NT2/D1 (cell line): ENCODE data around the gene COL11A1.

Experiments used
- DNase-seq: peaks from one replicate; pipeline ENCODE4 v3.0.0-alpha.2; 2011; ENCODE audit warnings: low read depth, low spot score
- H3K27me3 ChIP-seq: 2 replicates; pipeline ENCODE4 v1.6.0; 2011; ENCODE audit warnings: mild to moderate bottlenecking; ENCODE audit not compliant: insufficient read length, insufficient read depth
- H3K36me3 ChIP-seq: 2 replicates; pipeline ENCODE4 v1.6.1; 2011; ENCODE audit warnings: mild to moderate bottlenecking, low read length, mixed read lengths; ENCODE audit not compliant: insufficient read depth, insufficient read length
- H3K4me1 ChIP-seq: 2 replicates; pipeline ENCODE4 v1.5.1; 2011; ENCODE audit not compliant: insufficient read depth, insufficient read length
- H3K4me3 ChIP-seq: 2 replicates; pipeline ENCODE4 v1.5.1; 2011; ENCODE audit warnings: low read depth; ENCODE audit not compliant: insufficient read length
- H3K9ac ChIP-seq: 2 replicates; pipeline ENCODE4 v1.6.0; 2011; ENCODE audit warnings: low read depth; ENCODE audit not compliant: insufficient read length
- H3K9me3 ChIP-seq: 2 replicates; pipeline ENCODE4 v1.5.1; 2011; ENCODE audit warnings: mild to moderate bottlenecking, low read length; ENCODE audit not compliant: insufficient read depth
- SUZ12 ChIP-seq: IDR thresholded peaks from 2 replicates; pipeline ENCODE4 v1.6.1; 2011; ENCODE audit not compliant: insufficient read length, insufficient read depth; ENCODE audit errors: extremely low read depth
- YY1 ChIP-seq: IDR thresholded peaks from 2 replicates; pipeline ENCODE4 v1.6.1; 2011; ENCODE audit not compliant: insufficient read length, insufficient read depth
- ZNF274 ChIP-seq: IDR thresholded peaks from 2 replicates; pipeline ENCODE4 v1.6.1; 2011; ENCODE audit warnings: mild to moderate bottlenecking, low read depth, low read length

COL11A1 gene

DNA sequence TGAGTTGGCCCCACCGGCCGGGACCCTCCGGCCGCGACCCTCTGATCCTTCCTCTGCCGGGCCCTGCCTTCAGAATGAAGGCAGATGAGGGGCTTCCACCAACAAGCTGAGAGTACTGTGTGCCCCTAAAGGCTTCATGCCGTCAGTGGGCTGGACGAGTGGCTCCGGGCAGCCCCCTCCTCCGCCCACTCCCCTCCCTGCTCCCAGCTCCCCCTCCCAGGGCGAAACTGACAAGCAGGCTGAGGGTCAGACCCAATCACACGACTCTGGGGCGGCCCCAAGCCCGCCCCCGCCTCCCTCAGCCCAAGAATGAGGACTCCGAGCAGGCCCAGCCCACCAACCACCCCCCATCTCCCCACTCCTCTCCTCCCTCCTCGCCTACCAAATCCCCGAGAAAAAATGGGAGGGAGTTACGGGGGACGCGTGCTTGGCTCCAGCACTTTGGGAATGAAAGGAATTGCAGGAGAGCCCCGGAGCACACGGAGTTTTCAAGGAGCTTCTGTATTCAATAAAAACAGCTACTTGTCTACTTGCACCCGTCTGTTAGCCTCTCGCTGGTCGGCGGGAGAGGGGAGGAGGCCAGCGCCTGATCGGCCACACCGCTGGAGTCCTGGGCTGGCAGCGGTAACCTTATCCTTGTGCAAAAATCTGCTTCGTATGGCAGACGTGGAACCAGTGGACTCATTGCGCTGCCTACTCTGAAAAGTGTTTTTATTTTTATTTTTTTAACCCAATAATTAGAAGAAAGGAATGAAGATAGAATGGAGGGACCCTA lies at the start of gene COL11A1:
Gene COL11A1 (minus strand): TSS at position 147 of the 775 bp plus-strand sequence. CDS start 344 bp downstream, outside the sequence.
- Histone ChIP-seq H3K4me1 (no peaks in the 10 kb centered on the region), H3K9me3 (no peaks in the 10 kb centered on the region), H3K9ac (peak within 1 kb of the TSS; percentile 77), H3K27me3 (peaks cover 8% of the 10 kb centered on the region), H3K4me3 (peak within 1 kb of the TSS; percentile 84), H3K36me3 (no peaks in the 10 kb centered on the region)
- peak; percentile 74 for DNase-seq
- no peak for TF ChIP-seq SUZ12
- no peak for TF ChIP-seq YY1
- TF ChIP-seq ZNF274: no peak

- H3K9ac ChIP-seq: no peak overlapping the region
- no peak for DNase-seq
- H3K27me3 ChIP-seq: no peaks in the 10 kb centered on the region
- H3K4me3 ChIP-seq: no peak overlapping the region
- no peaks in the 10 kb centered on the region for H3K36me3 ChIP-seq
- TF ChIP-seq SUZ12 (no peak), YY1 (no peak), ZNF274 (no peak)
- H3K9me3 ChIP-seq: no peaks in the 10 kb centered on the region
- no peaks in the 10 kb centered on the region for H3K4me1 ChIP-seq
These were observed 48.6 kb upstream of the COL11A1 start for GRCh38 chr1:103156966-103157365.

DNA sequence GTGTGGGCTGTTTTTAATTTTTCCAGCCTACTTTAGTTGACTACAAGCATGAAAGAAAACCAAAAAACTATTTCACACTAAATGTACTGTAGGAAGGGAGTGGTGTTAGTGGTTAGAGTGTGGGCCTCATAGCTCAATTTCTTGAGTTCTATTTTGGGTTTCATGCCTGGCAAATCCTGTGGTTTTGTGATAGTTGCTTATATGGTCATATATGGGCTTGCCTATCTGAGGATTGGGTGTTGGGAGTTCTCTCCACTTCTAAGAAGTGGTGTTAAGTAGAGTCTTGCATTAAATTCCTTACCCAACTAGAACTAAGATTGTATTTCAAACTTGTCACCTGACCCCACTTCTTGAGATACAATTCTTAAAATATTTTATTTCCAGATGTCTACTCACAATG lies 37.8 kb upstream of the COL11A1 start:
- Histone ChIP-seq H3K4me1 (no peaks in the 10 kb centered on the region), H3K27me3 (no peaks in the 10 kb centered on the region), H3K9ac (no peak overlapping the region), H3K4me3 (no peak overlapping the region), H3K36me3 (no peaks in the 10 kb centered on the region), H3K9me3 (no peaks in the 10 kb centered on the region)
- no peak for DNase-seq
- TF ChIP-seq YY1 (no peak), SUZ12 (no peak)

GRCh38 chr1:103145449-103145848 lies 37.1 kb upstream of the COL11A1 start:
- H3K27me3 ChIP-seq: no peaks in the 10 kb centered on the region
- H3K4me3 ChIP-seq: no peak overlapping the region
- TF ChIP-seq ZNF274 (no peak), SUZ12 (no peak), YY1 (no peak)
- H3K36me3 ChIP-seq: no peaks in the 10 kb centered on the region
- no peak overlapping the region for H3K9ac ChIP-seq
- DNase-seq: no peak
- H3K4me1 ChIP-seq: no peaks in the 10 kb centered on the region
- no peaks in the 10 kb centered on the region for H3K9me3 ChIP-seq

GRCh38 chr1:103144681-103145080 lies 36.4 kb upstream of the COL11A1 start:
- no peak for DNase-seq
- H3K9me3 ChIP-seq: no peaks in the 10 kb centered on the region
- TF ChIP-seq SUZ12 (no peak), ZNF274 (no peak), YY1 (no peak)
- no peaks in the 10 kb centered on the region for H3K4me1 ChIP-seq
- H3K4me3 ChIP-seq: no peak overlapping the region
- no peaks in the 10 kb centered on the region for H3K36me3 ChIP-seq
- H3K27me3 ChIP-seq: no peaks in the 10 kb centered on the region
- no peak overlapping the region for H3K9ac ChIP-seq

- Histone ChIP-seq H3K4me1 (no peaks in the 10 kb centered on the region), H3K9ac (no peak overlapping the region), H3K27me3 (no peaks in the 10 kb centered on the region), H3K4me3 (no peak overlapping the region), H3K36me3 (no peaks in the 10 kb centered on the region), H3K9me3 (no peaks in the 10 kb centered on the region)
- no peak for TF ChIP-seq ZNF274
- DNase-seq: no peak
These were observed 34.1 kb upstream of the COL11A1 start for GRCh38 chr1:103142461-103142860.

DNA sequence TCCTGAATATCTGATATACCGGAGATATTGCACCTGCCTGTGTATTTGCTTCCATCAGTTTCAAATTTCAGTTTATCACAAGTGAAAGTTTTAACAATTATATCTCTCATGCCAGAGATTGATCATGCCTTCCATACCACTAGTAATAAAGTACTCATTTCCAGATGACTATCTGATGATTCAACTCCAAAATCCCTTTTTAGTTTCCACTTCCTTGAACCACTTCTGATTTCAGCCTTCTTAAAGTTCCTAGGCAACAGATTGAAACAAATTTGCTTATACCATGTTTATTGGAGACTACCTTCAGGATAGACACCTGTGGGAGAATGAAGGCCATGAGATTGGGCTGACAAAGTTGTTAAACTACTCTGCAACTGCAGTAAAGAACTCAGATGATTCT lies 21.5 kb upstream of the COL11A1 start:
- Histone ChIP-seq H3K9me3 (no peaks in the 10 kb centered on the region), H3K36me3 (no peaks in the 10 kb centered on the region), H3K4me1 (no peaks in the 10 kb centered on the region), H3K27me3 (no peaks in the 10 kb centered on the region), H3K9ac (no peak overlapping the region), H3K4me3 (no peak overlapping the region)
- no peak for DNase-seq
- TF ChIP-seq YY1: no peak
- TF ChIP-seq SUZ12: no peak
- no peak for TF ChIP-seq ZNF274
